ENCODE results near the gene IFNL2.
"Not testable (repeated sequence)": the region's sequence is repeated elsewhere in the genome, so short reads cannot be mapped to it uniquely, and the experiment has no call there.

The IFNL2 gene

DNA sequence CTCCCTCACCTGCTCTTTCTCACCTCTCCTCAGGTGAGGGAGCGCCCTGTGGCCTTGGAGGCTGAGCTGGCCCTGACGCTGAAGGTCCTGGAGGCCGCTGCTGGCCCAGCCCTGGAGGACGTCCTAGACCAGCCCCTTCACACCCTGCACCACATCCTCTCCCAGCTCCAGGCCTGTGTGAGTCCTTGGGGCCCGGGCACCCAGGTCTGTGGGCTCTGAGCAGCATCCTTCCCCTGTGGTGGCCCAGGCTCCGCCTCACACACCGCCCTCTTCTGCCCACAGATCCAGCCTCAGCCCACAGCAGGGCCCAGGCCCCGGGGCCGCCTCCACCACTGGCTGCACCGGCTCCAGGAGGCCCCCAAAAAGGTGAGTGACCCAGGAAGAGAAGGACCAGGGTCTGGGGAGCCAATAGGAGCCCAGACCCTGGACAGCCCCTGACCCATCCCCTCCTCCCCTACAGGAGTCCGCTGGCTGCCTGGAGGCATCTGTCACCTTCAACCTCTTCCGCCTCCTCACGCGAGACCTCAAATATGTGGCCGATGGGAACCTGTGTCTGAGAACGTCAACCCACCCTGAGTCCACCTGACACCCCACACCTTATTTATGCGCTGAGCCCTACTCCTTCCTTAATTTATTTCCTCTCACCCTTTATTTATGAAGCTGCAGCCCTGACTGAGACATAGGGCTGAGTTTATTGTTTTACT, 29.9 kb downstream of the IFNL2 start:
- H3K4me3 ChIP-seq (ENCODE audit: low read length): no peak overlapping the region
- no peak for TF ChIP-seq ZNF274 (IDR thresholded peaks at IDR 0.05; ENCODE audit: low read depth, low read length)

DNA sequence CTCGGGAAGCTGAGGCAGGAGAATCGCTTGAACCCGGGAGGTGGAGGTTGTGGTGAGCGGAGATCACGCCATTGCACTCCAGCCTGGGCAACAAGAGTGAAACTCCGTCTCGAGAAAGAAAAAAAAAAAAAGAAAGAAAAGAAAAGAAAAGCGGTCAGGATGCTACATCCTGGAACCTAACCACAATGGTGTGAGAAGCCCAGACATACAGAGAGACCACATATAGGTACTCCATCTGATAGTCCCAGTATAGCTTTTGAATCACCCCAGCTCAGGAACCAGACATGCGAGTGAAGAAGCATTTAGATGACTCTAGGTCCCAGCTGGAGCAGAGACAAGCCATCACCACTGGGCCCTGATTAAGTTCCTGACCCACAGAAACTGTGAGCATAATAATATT, 31.2 kb downstream of the IFNL2 start:
- H3K4me3 ChIP-seq (ENCODE audit: low read length): no peak overlapping the region
- TF ChIP-seq ZNF274 (IDR thresholded peaks at IDR 0.05; ENCODE audit: low read depth, low read length): no peak

DNA sequence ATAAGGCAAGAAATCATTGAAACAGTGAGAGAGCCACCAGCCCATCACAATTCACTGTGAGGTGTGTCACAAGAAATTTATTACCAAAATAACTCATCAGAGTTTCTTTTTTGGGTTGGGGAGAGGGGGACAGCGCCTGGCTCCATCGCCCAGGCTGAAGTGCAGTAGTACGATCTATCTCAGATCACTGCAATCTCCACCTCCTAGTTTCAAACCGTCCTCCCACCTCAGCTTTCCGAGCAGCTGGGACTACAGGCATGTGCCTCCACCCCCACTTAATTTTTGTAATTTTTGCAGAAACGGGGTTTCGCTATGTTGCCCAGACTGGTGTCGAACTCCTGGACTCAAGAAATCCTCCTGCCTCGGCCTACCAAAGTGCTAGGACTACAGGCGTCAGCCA, 31.6 kb downstream of the IFNL2 start:
- no peak for TF ChIP-seq ZNF274 (IDR thresholded peaks at IDR 0.05; ENCODE audit: low read depth, low read length)
- H3K4me3 ChIP-seq (ENCODE audit: low read length): no peak overlapping the region

DNA sequence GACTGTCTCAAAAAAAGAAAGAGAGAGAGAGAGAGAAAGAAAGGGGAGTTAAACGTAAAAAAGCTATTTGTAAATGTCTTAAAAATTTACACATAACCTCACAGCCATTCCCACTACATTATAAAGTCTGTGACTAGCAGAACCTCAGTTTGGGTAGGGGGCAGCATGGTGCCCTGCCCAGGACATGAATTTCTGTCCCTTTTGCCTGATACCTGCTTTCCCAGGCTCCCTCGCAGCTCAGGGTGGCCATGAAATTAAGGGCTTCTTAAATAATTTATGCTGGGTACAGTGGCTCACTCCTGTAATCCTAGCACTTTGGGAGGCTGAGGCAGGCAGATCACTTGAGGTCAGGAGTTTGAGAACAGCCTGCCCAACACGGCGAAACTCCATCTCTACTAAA, 32.8 kb downstream of the IFNL2 start:
- TF ChIP-seq ZNF274 (IDR thresholded peaks at IDR 0.05; ENCODE audit: low read depth, low read length): no peak
- no peak overlapping the region for H3K4me3 ChIP-seq (ENCODE audit: low read length)

GRCh38 chr19:39301562-39301961, 33.4 kb downstream of the IFNL2 start:
- H3K4me3 ChIP-seq (ENCODE audit: low read length): no peak overlapping the region
- no peak for TF ChIP-seq ZNF274 (IDR thresholded peaks at IDR 0.05; ENCODE audit: low read depth, low read length)

GRCh38 chr19:39303373-39304184, 35.4 kb downstream of the IFNL2 start:
- TF ChIP-seq ZNF274 (IDR thresholded peaks at IDR 0.05; ENCODE audit: low read depth, low read length): no peak
- H3K4me3 ChIP-seq (ENCODE audit: low read length): no peak overlapping the region

GRCh38 chr19:39304185-39304513, 36.0 kb downstream of the IFNL2 start:
- TF ChIP-seq ZNF274 (IDR thresholded peaks at IDR 0.05; ENCODE audit: low read depth, low read length): no peak

DNA sequence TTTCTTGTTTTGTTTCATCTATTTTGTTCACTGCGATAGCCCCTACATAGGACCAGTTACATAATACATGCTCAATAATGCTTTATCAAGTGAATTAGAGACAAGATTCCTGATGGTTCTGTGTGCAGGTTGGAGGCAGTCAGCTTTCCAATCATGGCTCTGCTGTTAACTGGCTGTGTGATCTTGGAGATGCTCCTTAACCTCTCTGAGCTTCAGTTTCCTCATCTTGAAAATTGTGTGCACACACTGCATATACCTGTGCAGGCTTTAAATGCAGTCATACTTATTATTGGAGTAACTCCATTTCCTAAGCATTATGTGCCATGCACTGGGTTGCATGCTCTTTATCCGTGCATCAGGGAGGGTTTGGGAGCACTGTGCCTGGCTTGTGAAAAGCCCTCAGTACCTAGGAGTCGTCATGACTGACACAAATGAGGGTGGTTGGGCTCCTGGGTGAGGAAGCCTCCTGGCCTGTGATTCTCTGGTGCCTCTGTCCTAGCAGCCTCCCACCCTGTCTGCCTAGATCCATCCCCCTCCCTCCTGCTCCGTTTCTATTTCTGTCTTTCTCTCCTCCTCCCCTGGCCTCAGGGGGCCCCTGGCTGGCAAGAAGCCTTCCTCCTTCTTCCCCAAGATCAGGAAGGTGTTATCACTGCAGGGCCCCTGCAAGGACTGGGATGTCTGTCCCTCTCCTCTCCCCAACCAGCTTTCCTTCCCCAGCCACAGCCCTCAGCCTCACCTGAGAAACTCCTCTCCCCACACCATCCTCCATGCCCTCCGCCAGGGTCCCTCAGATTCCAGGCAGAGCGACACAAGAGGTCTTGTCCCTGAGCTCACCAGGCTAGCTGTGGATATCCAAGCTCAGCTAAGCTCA, 36.7 kb downstream of the IFNL2 start:
- H3K4me3 ChIP-seq (ENCODE audit: low read length): no peak overlapping the region
- TF ChIP-seq ZNF274 (IDR thresholded peaks at IDR 0.05; ENCODE audit: low read depth, low read length): no peak

More at GRCh38 chr19:39304185-39304513, 36.0 kb downstream of the IFNL2 start:
- H3K4me3 ChIP-seq (ENCODE audit: low read length): no peak overlapping the region

GRCh38 chr19:39306075-39306474, 37.9 kb downstream of the IFNL2 start:
- no peak for TF ChIP-seq ZNF274 (IDR thresholded peaks at IDR 0.05; ENCODE audit: low read depth, low read length)
- no peak overlapping the region for H3K4me3 ChIP-seq (ENCODE audit: low read length)

GRCh38 chr19:39307046-39307821, 39.0 kb downstream of the IFNL2 start:
- H3K4me3 ChIP-seq (ENCODE audit: low read length): no peak overlapping the region
- no peak for TF ChIP-seq ZNF274 (IDR thresholded peaks at IDR 0.05; ENCODE audit: low read depth, low read length)

DNA sequence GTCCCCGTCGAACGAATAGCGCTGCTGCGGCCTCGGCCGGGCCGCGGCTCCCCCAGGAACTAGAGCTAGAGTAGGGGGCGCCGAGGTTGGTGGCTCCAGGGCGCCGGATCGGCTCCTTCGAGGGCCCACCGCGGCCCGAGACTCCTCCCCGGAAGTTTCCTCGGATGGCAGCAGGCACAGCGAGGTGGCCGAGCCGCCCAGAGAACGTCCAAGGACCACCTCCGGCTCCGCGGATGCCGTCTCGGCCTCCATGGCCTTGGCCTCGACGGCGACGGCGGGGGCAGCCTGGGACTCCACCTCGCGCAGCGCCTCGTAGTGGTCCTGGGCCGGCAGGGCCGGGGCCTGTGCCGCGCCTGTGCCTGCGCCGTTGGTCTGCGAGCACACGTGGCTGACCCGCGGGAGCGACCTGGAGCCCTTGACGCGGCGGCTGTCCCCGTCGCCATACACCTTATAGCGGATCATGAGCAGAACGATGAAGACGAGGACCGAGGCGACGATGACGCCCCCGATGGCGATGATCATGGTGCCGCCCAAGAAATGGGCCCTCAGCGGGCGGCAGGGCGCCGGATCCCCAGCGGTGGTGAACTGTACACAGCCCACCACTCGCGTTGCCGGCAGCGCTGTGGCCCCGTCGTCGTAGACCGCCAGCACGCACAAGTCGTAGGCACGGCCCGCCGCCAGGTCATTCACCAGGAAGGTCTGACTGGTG, 39.8 kb downstream of the IFNL2 start:
- no peak for TF ChIP-seq ZNF274 (IDR thresholded peaks at IDR 0.05; ENCODE audit: low read depth, low read length)
- no peak overlapping the region for H3K4me3 ChIP-seq (ENCODE audit: low read length)

- H3K4me3 ChIP-seq (ENCODE audit: low read length): no peak overlapping the region
- TF ChIP-seq ZNF274 (IDR thresholded peaks at IDR 0.05; ENCODE audit: low read depth, low read length): no peak
Observed at GRCh38 chr19:39308531-39309304, 40.5 kb downstream of the IFNL2 start.

DNA sequence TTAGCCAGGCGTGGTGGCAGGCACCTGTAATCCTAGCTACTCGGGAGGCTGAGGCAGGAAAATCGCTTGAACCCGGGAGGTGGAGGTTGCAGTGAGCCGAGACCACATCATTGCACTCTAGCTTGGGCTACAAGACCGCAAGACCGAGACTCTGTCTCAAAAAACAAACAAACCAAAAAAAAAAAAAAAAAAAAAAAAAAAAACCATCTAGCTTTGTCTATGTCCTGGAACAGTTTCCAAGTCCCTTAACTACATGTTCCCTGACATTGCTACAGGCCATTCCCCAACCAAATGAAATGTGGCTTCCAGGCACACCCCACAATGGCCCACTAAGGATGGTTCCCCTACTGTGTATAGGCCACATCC, 41.1 kb downstream of the IFNL2 start:
- H3K4me3 ChIP-seq (ENCODE audit: low read length): not testable (repeated sequence)

All from GM08714 (cell line).